Caco-2 (cell line): ENCODE results near the gene SCN3B. TPM values are rescaled to one million over a fixed set of nuclear protein-coding genes. Genes with fewer than 3 reads are reported as not detected.
"Not testable (repeated sequence)": the region's sequence is repeated elsewhere in the genome, so short reads cannot be mapped to it uniquely, and the experiment has no call there.

Experiments used
- BruUV-seq: library from RNA; stranded (reverse); fragments of 400-500 nt; replicated peaks from 2 replicates; lab custom pipeline; 2021; lab: Mats Ljungman, UMichigan
- CTCF ChIA-PET: fragments of 300-600 bp; sonication (Branson Sonifier 250); formaldehyde crosslinking; loops from one replicate; lab custom pipeline; 2022; ENCODE audit warnings: antibody characterized with exemption; lab: Charles Lee
- POLR2A ChIA-PET: fragments of 300-600 bp; sonication (Branson Sonifier 250); formaldehyde crosslinking; loops from one replicate; lab custom pipeline; 2022; ENCODE audit warnings: antibody characterized with exemption; lab: Charles Lee
- DNase-seq, 2 experiments: peaks; one replicate each; pipeline versions ENCODE4 v3.0.0 to v3.0.0-alpha.2; 2020 to 2022
- H3K27me3 ChIP-seq: replicated peaks from 2 replicates; pipeline ENCODE4 v1.6.0; 2011; ENCODE audit warnings: low read length; ENCODE audit not compliant: control insufficient read depth, insufficient read depth
- H3K36me3 ChIP-seq: 2 replicates; pipeline ENCODE4 v1.5.1; 2011; ENCODE audit warnings: low read length; ENCODE audit not compliant: control insufficient read depth, insufficient read depth
- H3K4me1 ChIP-seq: fragments of 250-450 bp; sonication (Bioruptor Pico); 2 replicates; pipeline ENCODE4 v1.5.1; 2020; ENCODE audit warnings: mild to moderate bottlenecking
- H3K4me3 ChIP-seq: 2 replicates; pipeline ENCODE4 v1.5.1; 2011; ENCODE audit warnings: low read depth, mild to moderate bottlenecking, control low read depth, low read length
- H3K9me3 ChIP-seq: fragments of 250-450 bp; sonication (Bioruptor Pico); 2 replicates; pipeline ENCODE4 v1.5.1; 2020; ENCODE audit warnings: mild to moderate bottlenecking, moderate library complexity
- H3K27ac Mint-ChIP-seq: one replicate; pipeline ENCODE4 v1.8.0; 2022; ENCODE audit warnings: mixed read lengths; ENCODE audit not compliant: unreplicated experiment
- H3K27me3 Mint-ChIP-seq: one replicate; pipeline ENCODE4 v1.8.0; 2022; ENCODE audit warnings: mixed read lengths; ENCODE audit not compliant: insufficient read depth, unreplicated experiment
- H3K36me3 Mint-ChIP-seq: one replicate; pipeline ENCODE4 v1.8.0; 2022; ENCODE audit warnings: mild to moderate bottlenecking, mixed read lengths; ENCODE audit not compliant: insufficient read depth, unreplicated experiment
- H3K4me1 Mint-ChIP-seq: one replicate; pipeline ENCODE4 v1.8.0; 2022; ENCODE audit warnings: low read depth, mixed read lengths; ENCODE audit not compliant: unreplicated experiment
- H3K4me3 Mint-ChIP-seq: one replicate; pipeline ENCODE4 v1.8.0; 2022; ENCODE audit warnings: mild to moderate bottlenecking, moderate library complexity, mixed read lengths; ENCODE audit not compliant: unreplicated experiment
- H3K9me3 Mint-ChIP-seq: one replicate; pipeline ENCODE4 v1.8.0; 2022; ENCODE audit warnings: mixed read lengths; ENCODE audit not compliant: unreplicated experiment
- intact Hi-C: fragments of 100-400 bp; cut with micrococcal nuclease; formaldehyde crosslinking; loops from one replicate; pipeline ENCODE4 v1.10.0; 2022; ENCODE audit not compliant: unreplicated experiment
- total RNA-seq: library from RNA; stranded (reverse); gene quantifications from 2 replicates; pipeline ENCODE4 v1.2.3, GENCODE V29; 2022
- TF ChIP-seq, protein P1 (sequence below), 2 experiments: fragments of 200-600 bp in 1 of 2; IDR thresholded peaks; 1 replicate in 1 of 2; 2 replicates in 1 of 2; pipeline versions ENCODE4 v1.5.1 to v1.8.0; 2011 to 2022; ENCODE audit warnings: antibody characterized with exemption in 1 of 2, control low read depth in 1 of 2, inconsistent platforms in 1 of 2, low read depth in 1 of 2, low read length in 1 of 2, mild to moderate bottlenecking in 1 of 2, moderate library complexity in 1 of 2; ENCODE audit not compliant: insufficient read depth in 1 of 2, severe bottlenecking in 1 of 2, unreplicated experiment in 1 of 2

The SCN3B gene
- total RNA-seq, 1 experiment from 2014 or later = 0.82 TPM

- H3K36me3 Mint-ChIP-seq = no peaks in the 10 kb centered on the region
- Histone ChIP-seq H3K27me3 (peaks cover 2% of the 10 kb centered on the region; the same call in 1 of the 2 replicates), H3K36me3 (no peaks in the 10 kb centered on the region), H3K9me3 (no peaks in the 10 kb centered on the region; the same call in 1 of the 2 replicates), H3K4me1 (no peaks in the 10 kb centered on the region), H3K4me3 (no peak overlapping the region)
- H3K4me3 Mint-ChIP-seq = no peak overlapping the region
- TF ChIP-seq, protein P1, sequence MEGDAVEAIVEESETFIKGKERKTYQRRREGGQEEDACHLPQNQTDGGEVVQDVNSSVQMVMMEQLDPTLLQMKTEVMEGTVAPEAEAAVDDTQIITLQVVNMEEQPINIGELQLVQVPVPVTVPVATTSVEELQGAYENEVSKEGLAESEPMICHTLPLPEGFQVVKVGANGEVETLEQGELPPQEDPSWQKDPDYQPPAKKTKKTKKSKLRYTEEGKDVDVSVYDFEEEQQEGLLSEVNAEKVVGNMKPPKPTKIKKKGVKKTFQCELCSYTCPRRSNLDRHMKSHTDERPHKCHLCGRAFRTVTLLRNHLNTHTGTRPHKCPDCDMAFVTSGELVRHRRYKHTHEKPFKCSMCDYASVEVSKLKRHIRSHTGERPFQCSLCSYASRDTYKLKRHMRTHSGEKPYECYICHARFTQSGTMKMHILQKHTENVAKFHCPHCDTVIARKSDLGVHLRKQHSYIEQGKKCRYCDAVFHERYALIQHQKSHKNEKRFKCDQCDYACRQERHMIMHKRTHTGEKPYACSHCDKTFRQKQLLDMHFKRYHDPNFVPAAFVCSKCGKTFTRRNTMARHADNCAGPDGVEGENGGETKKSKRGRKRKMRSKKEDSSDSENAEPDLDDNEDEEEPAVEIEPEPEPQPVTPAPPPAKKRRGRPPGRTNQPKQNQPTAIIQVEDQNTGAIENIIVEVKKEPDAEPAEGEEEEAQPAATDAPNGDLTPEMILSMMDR (IDR thresholded peaks at IDR 0.05; ENCODE audit: insufficient read depth in 1 of 2, low read depth in 1 of 2, low read length in 1 of 2, severe bottlenecking in 1 of 2, unreplicated experiment in 1 of 2) = no peak
- no peaks in the 10 kb centered on the region for H3K4me1 Mint-ChIP-seq
- H3K9me3 Mint-ChIP-seq = no peaks in the 10 kb centered on the region
- CTCF ChIA-PET = no interaction called here
- no peak overlapping the region for H3K27ac Mint-ChIP-seq
- intact Hi-C loops = no loop called here
- peaks cover 7% of the 10 kb centered on the region for H3K27me3 Mint-ChIP-seq
- no TSS peak for BruUV-seq
- POLR2A ChIA-PET = no interaction called here
- DNase-seq = no peak
These were observed 17.1 kb upstream of the SCN3B start for GRCh38 chr11:123671534-123671933.

GRCh38 chr11:123670081-123670480, 15.7 kb upstream of the SCN3B start:
- Histone ChIP-seq H3K36me3 (no peaks in the 10 kb centered on the region), H3K27me3 (no peaks in the 10 kb centered on the region; the same call in 1 of the 2 replicates), H3K4me3 (no peak overlapping the region), H3K9me3 (no peaks in the 10 kb centered on the region; the same call in 1 of the 2 replicates), H3K4me1 (no peaks in the 10 kb centered on the region)
- Mint-ChIP-seq H3K9me3 (no peaks in the 10 kb centered on the region), H3K4me1 (no peaks in the 10 kb centered on the region), H3K4me3 (no peak overlapping the region), H3K36me3 (no peaks in the 10 kb centered on the region), H3K27me3 (peaks cover under 1% of the 10 kb centered on the region), H3K27ac (no peak overlapping the region)
- BruUV-seq = no TSS peak
- TF ChIP-seq, protein P1 (IDR thresholded peaks at IDR 0.05; ENCODE audit: insufficient read depth in 1 of 2, low read depth in 1 of 2, low read length in 1 of 2, severe bottlenecking in 1 of 2, unreplicated experiment in 1 of 2) = no peak
- ChIA-PET CTCF (no interaction called here), POLR2A (no interaction called here)
- DNase-seq = no peak
- intact Hi-C loops = no loop called here

DNA sequence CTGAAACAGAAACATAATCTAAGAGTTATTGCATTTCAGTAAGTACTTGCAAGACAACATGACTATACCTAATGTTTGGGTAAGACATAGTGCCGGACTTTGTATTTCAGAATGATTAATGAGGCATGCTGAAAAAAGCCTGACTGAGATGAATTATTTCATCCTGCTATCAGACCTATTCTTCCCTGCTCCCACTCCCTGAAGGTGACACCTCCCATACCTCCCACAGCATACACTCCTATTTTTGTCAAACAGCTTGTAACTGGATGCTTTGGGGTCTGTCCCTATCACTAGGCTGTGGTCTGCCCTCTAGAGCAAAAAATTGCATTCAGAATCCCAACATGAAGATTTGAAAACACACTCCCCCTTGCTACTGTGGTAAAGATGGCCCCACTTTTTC, 10.9 kb upstream of the SCN3B start:
- POLR2A ChIA-PET = no interaction called here
- no peak for DNase-seq
- Mint-ChIP-seq H3K36me3 (no peaks in the 10 kb centered on the region), H3K4me1 (no peaks in the 10 kb centered on the region), H3K4me3 (no peak overlapping the region), H3K27me3 (no peaks in the 10 kb centered on the region), H3K9me3 (peaks cover 9% of the 10 kb centered on the region), H3K27ac (no peak overlapping the region)
- intact Hi-C loops = no loop called here
- Histone ChIP-seq H3K4me1 (no peaks in the 10 kb centered on the region), H3K9me3 (peaks cover 7% of the 10 kb centered on the region), H3K36me3 (no peaks in the 10 kb centered on the region), H3K27me3 (no peaks in the 10 kb centered on the region), H3K4me3 (no peak overlapping the region)
- CTCF ChIA-PET = no interaction called here
- TF ChIP-seq, protein P1 (IDR thresholded peaks at IDR 0.05; ENCODE audit: insufficient read depth in 1 of 2, low read depth in 1 of 2, low read length in 1 of 2, severe bottlenecking in 1 of 2, unreplicated experiment in 1 of 2) = no peak
- no TSS peak for BruUV-seq

- H3K9me3 ChIP-seq, H3K9me3 Mint-ChIP-seq, H3K4me3 ChIP-seq, H3K4me1 Mint-ChIP-seq, H3K36me3 Mint-ChIP-seq, POLR2A ChIA-PET, H3K4me3 Mint-ChIP-seq, intact Hi-C loops, CTCF ChIA-PET, H3K27ac Mint-ChIP-seq, H3K4me1 ChIP-seq, H3K27me3 ChIP-seq, H3K36me3 ChIP-seq, DNase-seq, BruUV-seq: not testable (repeated sequence)
- H3K27me3 Mint-ChIP-seq = peaks cover 25% of the 10 kb centered on the region
These were observed 5.5 kb upstream of the SCN3B start for GRCh38 chr11:123659965-123660364.
